DOHH2 (cell line): ENCODE measurements around the gene CRAMP1.

Experiments used
- H3F3A ChIP-seq: fragments of 200-600 bp; sonication (generic), shearing (Covaris generic); 2 replicates; pipeline ENCODE4 v1.6.0; 2016; ENCODE audit warnings: antibody characterized with exemption, mild to moderate bottlenecking; ENCODE audit not compliant: control insufficient read depth, insufficient read depth
- H3K27ac ChIP-seq: fragments of 200-600 bp; sonication (generic); 2 replicates; pipeline ENCODE4 v1.5.1; 2014; ENCODE audit warnings: low read depth, mild to moderate bottlenecking, low read length, moderate library complexity
- H3K27me3 ChIP-seq: fragments of 200-600 bp; sonication (generic); 2 replicates; pipeline ENCODE4 v1.6.1; 2014; ENCODE audit warnings: mild to moderate bottlenecking, low read length, mixed read lengths; ENCODE audit not compliant: control insufficient read depth
- H3K36me3 ChIP-seq: fragments of 200-600 bp; sonication (generic); 2 replicates; pipeline ENCODE4 v1.6.1; 2014; ENCODE audit warnings: mild to moderate bottlenecking, low read length, moderate library complexity, mixed read lengths; ENCODE audit not compliant: control insufficient read depth
- H3K4me1 ChIP-seq: fragments of 200-600 bp; sonication (generic); 2 replicates; pipeline ENCODE4 v1.6.1; 2014; ENCODE audit warnings: mild to moderate bottlenecking, low read length, mixed read lengths; ENCODE audit not compliant: control insufficient read depth
- H3K4me2 ChIP-seq: fragments of 200-600 bp; sonication (generic); 2 replicates; pipeline ENCODE4 v1.6.0; 2014; ENCODE audit warnings: mild to moderate bottlenecking, low read length, moderate library complexity
- H3K4me3 ChIP-seq: fragments of 200-600 bp; sonication (generic); 2 replicates; pipeline ENCODE4 v1.5.1; 2014; ENCODE audit warnings: mild to moderate bottlenecking, low read length, mixed read lengths
- H3K79me2 ChIP-seq: fragments of 200-600 bp; sonication (generic); 2 replicates; pipeline ENCODE4 v1.6.1; 2014; ENCODE audit warnings: mild to moderate bottlenecking, low read length, mixed read lengths; ENCODE audit not compliant: control insufficient read depth
- H3K9me2 ChIP-seq: fragments of 200-600 bp; sonication (generic); replicated peaks from 2 replicates; pipeline ENCODE4 v1.6.1; 2014; ENCODE audit warnings: mild to moderate bottlenecking, low read length, mixed read lengths; ENCODE audit not compliant: control insufficient read depth
- H3K9me3 ChIP-seq: fragments of 200-600 bp; sonication (generic); 2 replicates; pipeline ENCODE4 v1.6.1; 2014; ENCODE audit warnings: antibody characterized with exemption, low read length, mixed read lengths; ENCODE audit not compliant: control insufficient read depth, insufficient read depth
- H4K20me1 ChIP-seq: fragments of 200-600 bp; sonication (generic); 2 replicates; pipeline ENCODE4 v1.6.0; 2014; ENCODE audit warnings: low read depth, mild to moderate bottlenecking, antibody characterized with exemption, low read length, moderate library complexity; ENCODE audit not compliant: control insufficient read depth, insufficient read depth
- EZH2phosphoT487 ChIP-seq: fragments of 200-600 bp; sonication (generic); IDR thresholded peaks from 2 replicates; pipeline ENCODE4 v1.6.1; 2017; ENCODE audit warnings: borderline replicate concordance, mild to moderate bottlenecking, antibody characterized with exemption, low read length, moderate library complexity, mixed read lengths
- TF ChIP-seq, protein P1 (sequence below): fragments of 200-600 bp; sonication (generic); IDR thresholded peaks from one replicate; pipeline ENCODE4 v1.5.1; 2014; ENCODE audit warnings: antibody characterized with exemption, mild to moderate bottlenecking, low read depth, low read length; ENCODE audit not compliant: poor library complexity, severe bottlenecking

Gene CRAMP1

DNA sequence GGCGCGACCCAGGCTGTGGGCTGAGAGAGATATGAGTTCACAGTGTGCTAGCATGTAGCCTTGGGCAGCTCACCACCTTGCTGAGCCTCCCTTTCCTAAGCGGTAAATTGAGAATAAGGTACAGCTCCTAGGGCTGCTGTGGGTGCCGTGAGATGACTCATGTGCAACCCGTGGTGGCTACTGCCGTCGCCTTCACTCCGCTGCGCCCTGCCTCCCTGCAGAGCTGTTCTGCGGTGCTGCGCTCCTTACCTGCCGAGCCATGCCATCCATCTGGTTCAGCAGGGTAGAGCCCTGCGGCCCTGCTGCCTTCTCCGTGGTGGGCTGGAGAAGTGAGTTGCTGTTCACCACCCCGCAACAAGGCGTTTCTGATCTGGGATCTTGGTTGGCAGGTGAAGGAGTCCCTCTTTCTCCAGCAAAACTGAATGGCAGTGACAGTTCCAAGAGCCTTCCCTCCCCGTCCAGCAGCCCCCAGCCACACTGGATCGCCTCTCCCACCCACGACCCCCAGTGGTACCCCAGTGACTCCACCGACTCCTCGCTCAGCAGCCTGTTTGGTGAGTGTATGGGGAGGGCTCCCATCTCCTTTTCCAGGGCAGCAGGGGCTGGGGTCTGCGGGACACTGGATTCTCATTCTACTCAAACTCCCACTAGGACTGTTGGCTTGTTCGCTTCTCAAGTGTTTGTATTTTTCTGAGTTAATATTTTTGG, 56.6 kb downstream of the CRAMP1 start:
- H3K27me3 ChIP-seq = no peaks in the 10 kb centered on the region
- H3K4me2 ChIP-seq = no peak overlapping the region
- no peaks in the 10 kb centered on the region for H3F3A ChIP-seq
- H3K9me2 ChIP-seq = no peaks in the 10 kb centered on the region
- no peaks in the 10 kb centered on the region for H3K79me2 ChIP-seq
- H3K36me3 ChIP-seq = peaks cover 96% of the 10 kb centered on the region
- H3K27ac ChIP-seq = no peak overlapping the region
- H3K4me1 ChIP-seq = no peaks in the 10 kb centered on the region
- H3K9me3 ChIP-seq = no peaks in the 10 kb centered on the region
- H3K4me3 ChIP-seq = no peak overlapping the region
- TF ChIP-seq, protein P1, sequence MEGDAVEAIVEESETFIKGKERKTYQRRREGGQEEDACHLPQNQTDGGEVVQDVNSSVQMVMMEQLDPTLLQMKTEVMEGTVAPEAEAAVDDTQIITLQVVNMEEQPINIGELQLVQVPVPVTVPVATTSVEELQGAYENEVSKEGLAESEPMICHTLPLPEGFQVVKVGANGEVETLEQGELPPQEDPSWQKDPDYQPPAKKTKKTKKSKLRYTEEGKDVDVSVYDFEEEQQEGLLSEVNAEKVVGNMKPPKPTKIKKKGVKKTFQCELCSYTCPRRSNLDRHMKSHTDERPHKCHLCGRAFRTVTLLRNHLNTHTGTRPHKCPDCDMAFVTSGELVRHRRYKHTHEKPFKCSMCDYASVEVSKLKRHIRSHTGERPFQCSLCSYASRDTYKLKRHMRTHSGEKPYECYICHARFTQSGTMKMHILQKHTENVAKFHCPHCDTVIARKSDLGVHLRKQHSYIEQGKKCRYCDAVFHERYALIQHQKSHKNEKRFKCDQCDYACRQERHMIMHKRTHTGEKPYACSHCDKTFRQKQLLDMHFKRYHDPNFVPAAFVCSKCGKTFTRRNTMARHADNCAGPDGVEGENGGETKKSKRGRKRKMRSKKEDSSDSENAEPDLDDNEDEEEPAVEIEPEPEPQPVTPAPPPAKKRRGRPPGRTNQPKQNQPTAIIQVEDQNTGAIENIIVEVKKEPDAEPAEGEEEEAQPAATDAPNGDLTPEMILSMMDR = no peak
- TF ChIP-seq EZH2phosphoT487 = no peak
- H4K20me1 ChIP-seq = no peaks in the 10 kb centered on the region

DNA sequence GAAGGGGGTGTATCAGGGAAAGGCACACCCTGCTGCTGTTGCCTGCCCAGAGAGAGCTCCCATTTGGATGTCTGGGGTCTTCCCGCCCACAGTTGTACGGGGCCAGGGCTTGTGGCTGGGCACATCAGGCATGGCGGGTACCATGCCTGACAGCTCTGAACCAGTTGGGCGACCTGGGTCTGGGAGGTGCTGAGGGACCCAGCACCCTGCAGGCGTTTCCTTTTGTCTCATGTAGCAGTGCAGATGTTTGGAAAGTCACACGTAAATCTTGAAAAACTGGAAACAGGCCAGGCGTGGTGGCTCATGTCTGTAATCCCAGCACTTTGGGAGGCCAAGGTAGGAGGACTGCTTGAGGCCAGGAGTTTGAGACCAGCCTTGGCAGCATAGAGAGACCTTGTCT, 57.5 kb downstream of the CRAMP1 start:
- Histone ChIP-seq H3K4me3 (no peak overlapping the region), H3K36me3 (peaks cover 98% of the 10 kb centered on the region), H3K4me1 (no peaks in the 10 kb centered on the region), H3K79me2 (no peaks in the 10 kb centered on the region), H3K27me3 (no peaks in the 10 kb centered on the region), H3K9me3 (no peaks in the 10 kb centered on the region), H4K20me1 (no peaks in the 10 kb centered on the region), H3K27ac (no peak overlapping the region), H3F3A (no peaks in the 10 kb centered on the region), H3K4me2 (no peak overlapping the region), H3K9me2 (no peaks in the 10 kb centered on the region)
- no peak for TF ChIP-seq EZH2phosphoT487
- TF ChIP-seq, protein P1 = no peak

DNA sequence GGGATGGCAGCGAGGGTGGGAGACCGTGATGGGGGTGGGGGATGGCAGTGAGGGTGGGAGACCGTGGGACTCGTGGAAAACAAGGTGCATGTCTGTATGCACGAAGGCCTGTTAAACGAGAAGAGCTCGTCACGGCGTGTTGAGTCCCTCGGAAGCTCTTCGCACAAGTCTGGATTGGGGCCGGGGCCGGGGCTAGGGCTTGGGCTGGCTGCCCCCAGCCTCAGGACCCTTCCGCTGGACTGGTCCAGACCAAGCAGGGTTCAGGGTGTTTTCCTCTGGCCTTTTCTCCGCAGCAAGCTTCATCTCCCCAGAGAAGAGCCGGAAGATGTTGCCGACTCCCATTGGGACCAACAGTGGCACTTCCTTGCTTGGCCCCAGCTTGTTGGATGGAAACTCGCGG, 58.2 kb downstream of the CRAMP1 start:
- H3K4me3 ChIP-seq = no peak overlapping the region
- H3K36me3 ChIP-seq = peaks cover 98% of the 10 kb centered on the region
- H3K4me2 ChIP-seq = no peak overlapping the region
- H3K27me3 ChIP-seq = no peaks in the 10 kb centered on the region
- H3K79me2 ChIP-seq = no peaks in the 10 kb centered on the region
- TF ChIP-seq, protein P1 = no peak
- TF ChIP-seq EZH2phosphoT487 = no peak
- H3K27ac ChIP-seq = no peak overlapping the region
- H3F3A ChIP-seq = 0 out of 2 replicates have a peak, but pooled peaks cover under 1% of the 10 kb centered on the region
- no peaks in the 10 kb centered on the region for H4K20me1 ChIP-seq
- no peaks in the 10 kb centered on the region for H3K9me3 ChIP-seq
- no peaks in the 10 kb centered on the region for H3K9me2 ChIP-seq
- H3K4me1 ChIP-seq = no peaks in the 10 kb centered on the region
